Cortex of kidney (tissue), 1 donor: ENCODE results near the gene LAMA2.

Experiments used
- DNase-seq: peaks from one replicate; lab custom pipeline; 2025; lab: John Stamatoyannopoulos, UW

LAMA2 gene

DNA sequence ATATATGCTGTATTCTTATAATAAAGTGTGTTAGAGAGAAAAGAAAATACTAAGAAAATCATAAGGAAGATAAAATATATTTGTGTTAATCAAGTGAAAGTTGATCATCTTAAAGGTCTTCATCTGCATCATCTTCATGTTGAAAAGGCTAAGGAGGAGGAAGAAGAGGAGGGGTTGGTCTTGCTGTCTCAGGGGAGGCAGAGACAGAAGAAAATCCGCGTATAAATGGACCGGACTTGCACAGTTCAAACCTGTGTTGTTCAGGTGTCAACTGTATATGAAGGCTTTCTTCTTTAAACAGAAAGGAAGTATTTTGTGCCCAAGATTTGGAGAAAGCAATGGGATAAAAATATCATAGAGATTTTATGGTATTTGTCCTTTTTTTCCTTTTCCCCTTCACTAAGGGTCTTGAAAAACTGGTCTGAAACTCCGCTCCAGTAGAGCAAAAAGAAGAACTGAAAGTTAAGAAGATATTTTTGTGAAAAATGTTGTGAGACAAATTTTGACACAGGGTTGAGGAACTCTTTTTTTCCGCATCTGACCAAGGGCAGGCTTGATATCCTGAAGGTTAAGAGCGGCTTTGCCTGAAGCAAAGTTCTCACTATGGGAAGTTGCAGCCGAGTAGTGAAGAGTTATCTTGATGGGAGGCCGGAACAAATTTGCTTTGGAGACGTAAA, 350.7 kb downstream of the LAMA2 start:
- no peak for DNase-seq

DNA sequence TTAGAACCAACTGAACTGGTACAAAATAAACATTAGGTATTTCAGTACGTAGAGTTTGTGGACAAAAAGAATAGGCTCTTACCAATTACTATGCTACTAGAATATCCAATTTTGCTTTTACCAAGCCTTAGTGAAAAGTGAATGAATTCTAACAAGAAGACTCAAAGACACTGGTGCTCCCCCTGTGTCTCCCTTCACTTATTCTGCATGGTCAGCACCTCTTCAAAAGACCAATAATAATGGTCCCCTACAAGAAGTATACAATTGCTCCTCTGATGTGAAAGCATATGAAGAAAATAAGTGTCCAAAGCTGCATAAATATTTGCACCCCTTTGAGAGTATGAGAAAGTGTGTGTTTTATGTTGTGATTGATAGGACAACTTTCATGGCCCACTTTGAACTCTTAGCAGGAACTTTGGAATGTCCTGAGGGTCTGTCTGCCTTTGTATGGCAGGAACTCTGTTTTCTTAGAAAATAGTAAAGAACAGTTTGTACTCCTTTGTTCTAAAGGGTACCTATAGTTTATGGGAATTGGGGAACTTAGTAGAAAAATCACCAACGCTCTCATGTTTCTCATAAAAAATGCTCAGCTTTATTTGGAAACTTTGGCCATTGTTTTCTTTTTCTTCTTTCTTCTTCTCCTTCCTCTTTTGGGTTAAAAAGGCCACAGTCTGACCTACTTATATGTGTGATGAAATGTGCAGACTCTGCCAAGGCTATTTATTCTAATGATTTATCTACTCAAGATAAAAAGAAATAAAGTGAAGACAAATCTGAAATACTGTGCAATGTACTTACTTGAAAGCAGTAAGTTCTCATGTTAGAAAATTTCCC, 352.4 kb downstream of the LAMA2 start:
- DNase-seq: no peak

DNA sequence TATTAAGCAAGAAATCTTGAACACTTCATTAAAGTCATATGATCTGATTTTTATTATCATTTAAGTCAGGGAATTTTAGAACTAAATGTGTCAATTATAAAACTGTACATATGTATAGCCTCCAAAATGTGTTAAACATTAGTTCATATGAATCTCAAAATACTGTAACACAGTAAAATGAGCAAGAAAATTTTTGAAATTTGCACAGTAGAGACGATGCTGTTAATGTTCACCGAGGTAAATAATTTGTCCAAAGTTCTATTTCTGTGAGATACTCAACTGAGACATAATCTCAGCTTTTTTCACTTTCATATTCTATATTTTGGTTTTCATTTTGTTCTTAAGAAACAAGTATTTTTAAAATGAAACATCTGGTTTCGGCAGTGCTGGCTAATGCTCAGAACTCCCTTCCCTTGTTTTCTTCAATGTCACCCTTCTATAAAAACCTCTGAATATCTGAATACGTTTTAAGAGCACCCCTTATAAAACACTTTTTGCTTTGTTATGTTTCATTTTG, 353.1 kb downstream of the LAMA2 start:
- no peak for DNase-seq

- no peak for DNase-seq
Measured at GRCh38 chr6:129238991-129239390, 356.1 kb downstream of the LAMA2 start.

DNA sequence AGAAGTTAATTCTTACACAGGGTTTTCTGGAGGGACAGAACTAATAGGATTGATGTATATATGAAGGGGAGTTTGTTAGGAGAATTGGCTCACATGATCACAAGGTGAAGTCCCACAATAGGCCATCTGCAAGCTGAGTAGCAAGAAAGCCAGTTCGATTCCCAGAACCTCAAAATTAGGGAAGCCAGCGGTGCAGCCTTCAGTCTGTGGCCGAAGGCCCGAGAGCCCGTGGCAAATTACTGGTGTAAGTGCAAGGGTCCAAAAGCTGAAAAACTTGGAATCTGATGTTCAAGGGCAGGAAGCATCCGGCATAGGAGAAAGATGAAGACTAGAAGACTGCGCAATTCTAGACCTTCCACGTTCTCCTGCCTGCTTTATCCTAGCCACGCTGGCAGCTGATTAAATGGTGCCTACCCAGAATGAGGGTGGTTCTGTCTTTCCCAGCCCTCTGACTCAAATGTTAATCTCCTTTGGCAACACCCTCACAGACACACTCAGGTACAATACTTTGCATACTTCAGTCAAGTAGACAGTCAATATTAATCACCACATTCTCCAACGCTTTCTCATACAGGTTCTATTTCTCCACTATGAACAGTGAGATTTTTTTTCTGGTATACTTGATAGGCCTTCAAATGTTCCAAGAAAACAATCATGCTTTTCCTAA, 357.0 kb downstream of the LAMA2 start:
- no peak for DNase-seq

- no peak for DNase-seq
Measured at GRCh38 chr6:129240492-129240853, 357.5 kb downstream of the LAMA2 start.

GRCh38 chr6:129242546-129242945, 359.6 kb downstream of the LAMA2 start:
- DNase-seq: no peak

GRCh38 chr6:129243377-129243776, 360.4 kb downstream of the LAMA2 start:
- DNase-seq: no peak

- DNase-seq: no peak
Measured at GRCh38 chr6:129248946-129249345, 366.0 kb downstream of the LAMA2 start.

GRCh38 chr6:129251669-129252376, 368.9 kb downstream of the LAMA2 start:
- DNase-seq: no peak

GRCh38 chr6:129252377-129253071, 369.6 kb downstream of the LAMA2 start:
- no peak for DNase-seq

DNA sequence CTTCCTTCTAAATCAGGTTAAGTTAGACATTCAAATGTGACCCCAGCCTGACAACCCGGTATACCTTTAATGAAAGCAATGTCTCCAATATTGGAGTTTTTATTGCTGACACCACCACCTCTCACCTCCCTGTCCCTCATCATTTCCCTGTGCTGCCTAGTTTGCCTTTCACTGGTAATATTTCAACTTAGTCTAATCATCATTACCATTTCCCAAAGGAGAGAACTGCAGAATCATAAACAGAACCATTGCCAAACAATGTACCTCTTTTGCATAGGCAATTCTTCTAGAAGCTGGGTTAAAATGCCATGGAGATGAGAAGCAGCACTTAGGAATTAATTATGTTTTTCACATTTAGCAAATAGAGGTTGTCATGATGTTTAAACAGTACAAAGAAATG, 370.3 kb downstream of the LAMA2 start:
- no peak for DNase-seq

DNA sequence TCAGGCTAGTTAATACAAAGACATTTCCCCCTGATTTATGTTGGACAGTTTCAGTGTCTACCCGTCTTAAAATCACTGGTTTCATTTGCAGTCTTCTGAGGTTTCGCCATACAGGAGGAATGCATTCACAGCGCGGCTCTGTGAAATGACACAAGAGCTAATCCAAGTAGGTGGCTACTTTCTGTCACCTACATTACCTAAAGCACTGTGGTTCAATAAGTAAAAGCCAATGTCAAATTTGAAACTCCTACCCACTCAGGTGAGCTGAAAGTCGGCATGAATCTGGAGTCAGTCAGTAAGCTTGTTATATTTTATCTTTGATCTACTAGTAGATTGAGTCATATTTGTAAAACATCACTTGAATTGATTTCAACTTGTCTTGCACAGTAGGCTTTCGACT, 370.8 kb downstream of the LAMA2 start:
- DNase-seq: no peak

DNA sequence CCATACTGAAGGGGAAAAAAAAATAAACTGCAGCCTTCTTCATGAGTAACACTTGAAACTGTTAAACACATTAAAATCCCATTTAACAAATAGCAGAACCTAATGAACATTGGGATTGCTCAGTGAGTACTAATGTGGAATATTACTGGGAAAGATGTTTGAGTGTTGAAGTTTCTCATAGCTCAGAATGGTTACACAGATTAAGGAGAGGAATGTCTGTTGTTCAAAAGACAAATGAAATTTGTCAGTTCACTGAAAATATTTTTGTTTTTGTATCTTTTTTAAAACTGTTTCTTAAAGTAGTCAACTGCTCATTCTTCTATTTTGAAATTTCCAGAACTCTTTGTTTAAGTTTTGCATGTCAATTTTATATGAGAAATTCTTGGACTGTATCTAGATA, 374.3 kb downstream of the LAMA2 start:
- DNase-seq: no peak

DNA sequence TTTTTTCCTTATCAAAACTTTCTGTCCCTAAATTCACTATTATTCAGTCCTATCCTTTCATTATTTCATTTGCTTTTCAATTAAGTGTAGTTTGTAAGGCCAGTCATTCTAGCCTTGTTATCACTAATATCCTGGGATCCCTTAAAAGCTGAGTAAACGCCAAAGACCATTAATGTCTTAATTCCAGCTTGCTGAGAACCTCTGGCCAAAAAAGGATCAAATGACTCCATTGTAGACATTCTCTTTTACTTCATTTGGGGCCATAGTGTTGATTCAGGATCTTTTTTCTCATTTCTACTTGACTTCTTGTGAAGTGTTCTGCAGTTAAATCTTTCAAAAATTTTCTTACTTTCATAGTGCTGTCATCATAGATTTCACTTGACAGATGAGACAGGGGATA, 379.7 kb downstream of the LAMA2 start:
- no peak for DNase-seq

DNA sequence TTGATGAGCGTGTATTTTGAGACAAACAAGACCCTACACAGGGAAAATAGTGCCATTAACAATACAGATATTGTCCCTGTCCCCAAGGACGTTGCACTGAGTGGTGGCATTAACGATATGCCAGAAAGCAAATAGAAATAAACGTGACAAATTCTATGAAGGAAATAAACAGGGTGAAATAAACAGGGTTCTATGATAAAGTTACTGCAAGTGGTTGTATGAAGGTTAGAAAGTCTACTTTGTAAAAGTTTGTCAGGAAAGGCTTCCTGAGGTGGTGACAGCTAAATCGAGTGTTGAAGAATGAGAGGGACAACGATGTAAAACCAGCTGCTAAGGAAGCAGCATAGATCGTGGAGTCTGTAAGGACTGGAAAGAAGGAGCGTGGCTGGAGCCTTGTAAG, 380.2 kb downstream of the LAMA2 start:
- DNase-seq: no peak

- no peak for DNase-seq
Measured at GRCh38 chr6:129264480-129265045, 381.6 kb downstream of the LAMA2 start.

- DNase-seq: no peak
Measured at GRCh38 chr6:129267028-129267427, 384.1 kb downstream of the LAMA2 start.

GRCh38 chr6:129269076-129269475, 386.1 kb downstream of the LAMA2 start:
- DNase-seq: no peak

GRCh38 chr6:129269891-129270290, 387.0 kb downstream of the LAMA2 start:
- no peak for DNase-seq

GRCh38 chr6:129270450-129270849, 387.5 kb downstream of the LAMA2 start:
- no peak for DNase-seq
